HepG2 (cell line): ENCODE results near the gene CAMTA1. TPM values are rescaled to one million over a fixed set of nuclear protein-coding genes. Genes with fewer than 3 reads are reported as not detected.

Experiments
- ATAC-seq: fragments of 200-7000 bp; cut with Tn5 transposase; 3 replicates; pipeline ENCODE4 v1.9.1; 2020; ENCODE audit warnings: mild to moderate bottlenecking, moderate library complexity
- BruUV-seq: library from RNA; stranded (reverse); fragments of 400-500 nt; replicated peaks from 2 replicates; lab custom pipeline; 2021; lab: Mats Ljungman, UMichigan
- CTCF ChIA-PET: fragments of 300-600 bp; formaldehyde crosslinking; extraction: SDS; loops from one replicate; lab custom pipeline; 2021; ENCODE audit warnings: low total read pairs, inconsistent platforms, low intra/inter-chr PET ratio; lab: Yijun Ruan, JAX
- POLR2A ChIA-PET: fragments of 350-600 bp; sonication (Branson Sonifier 250); formaldehyde crosslinking; loops from one replicate; lab custom pipeline; 2020; ENCODE audit warnings: antibody characterized with exemption, inconsistent platforms; lab: Yijun Ruan, JAX
- DNase-seq: peaks from one replicate; pipeline ENCODE4 v3.0.0-alpha.2; 2015; ENCODE audit warnings: low spot score
- FAIRE-seq: peaks from 3 replicates; lab custom pipeline; 2011; peaks lifted over from hg19 to GRCh38; lab: Jason Lieb, UNC
- H2AFZ ChIP-seq: one replicate; pipeline ENCODE4 v1.6.1; 2011; ENCODE audit warnings: low read length, inconsistent platforms
- H3K27ac ChIP-seq: fragments of 300-600 bp; 3 replicates; pipeline ENCODE4 v1.8.0; 2011; ENCODE audit warnings: mixed run types, mild to moderate bottlenecking, mixed read lengths, low read length, inconsistent platforms; ENCODE audit not compliant: insufficient read depth; ENCODE audit errors: extremely low read length
- H3K27me3 ChIP-seq, 2 experiments: fragments of 200-600 bp in 1 of 2; 2 replicates in 1 of 2; 3 replicates in 1 of 2; pipeline versions ENCODE4 v1.6.0 to v1.8.0; 2011; ENCODE audit warnings: low read length in 2 of 2, mild to moderate bottlenecking in 2 of 2, moderate library complexity in 2 of 2, inconsistent platforms in 1 of 2; ENCODE audit not compliant: insufficient read depth in 2 of 2, control insufficient read depth in 1 of 2
- H3K36me3 ChIP-seq, 2 experiments: fragments of 200-600 bp in 1 of 2; replicated peaks in 1 of 2; 2 replicates in 1 of 2; 3 replicates in 1 of 2; pipeline versions ENCODE4 v1.5.1 to v1.8.0; 2011; ENCODE audit warnings: low read length in 2 of 2, inconsistent platforms in 1 of 2; ENCODE audit not compliant: insufficient read depth in 2 of 2, control insufficient read depth in 1 of 2
- H3K4me1 ChIP-seq: 2 replicates; pipeline ENCODE4 v1.5.1; 2012; ENCODE audit warnings: low read length, inconsistent platforms; ENCODE audit not compliant: insufficient read depth
- H3K4me2 ChIP-seq: 2 replicates; pipeline ENCODE4 v1.6.0; 2011; ENCODE audit warnings: low read depth, low read length, inconsistent platforms
- H3K4me3 ChIP-seq, 3 experiments: fragments of 200-600 bp in 1 of 3; sonication (generic), shearing (Covaris generic) in 1 of 3; replicated peaks in 1 of 3; 2 replicates each; pipeline ENCODE4 v1.5.1; 2011 to 2016; ENCODE audit warnings: low read length in 3 of 3, inconsistent platforms in 2 of 3, low read depth in 2 of 3, mild to moderate bottlenecking in 2 of 3, control low read depth in 1 of 3, mixed read lengths in 1 of 3; ENCODE audit not compliant: insufficient read depth in 1 of 3
- H3K79me2 ChIP-seq: one replicate; pipeline ENCODE4 v1.6.1; 2011; ENCODE audit warnings: low read length, inconsistent platforms; ENCODE audit not compliant: insufficient read depth
- H3K9ac ChIP-seq: 2 replicates; pipeline ENCODE4 v1.6.0; 2011; ENCODE audit warnings: mild to moderate bottlenecking, low read depth, low read length, inconsistent platforms; ENCODE audit not compliant: insufficient read depth
- H3K9me3 ChIP-seq: 2 replicates; pipeline ENCODE4 v1.5.1; 2012; ENCODE audit warnings: mild to moderate bottlenecking, low read length
- H4K20me1 ChIP-seq: 2 replicates; pipeline ENCODE4 v1.6.0; 2011; ENCODE audit warnings: inconsistent platforms, mild to moderate bottlenecking, low read length, moderate library complexity; ENCODE audit not compliant: insufficient read depth
- HMG20A ChIP-seq: IDR thresholded peaks from 2 replicates; pipeline ENCODE4 v1.6.1; 2016; ENCODE audit warnings: borderline replicate concordance
- NCOA2 ChIP-seq: sonication (generic); formaldehyde crosslinking; IDR thresholded peaks from 2 replicates; pipeline ENCODE4 v1.8.0; 2022; ENCODE audit warnings: inconsistent platforms
- NFE2L2 ChIP-seq: fragments of 150-350 bp; IDR thresholded peaks from 2 replicates; pipeline ENCODE4 v1.6.1; 2014; ENCODE audit warnings: low read length
- ZSCAN30 ChIP-seq: sonication (generic); formaldehyde crosslinking; IDR thresholded peaks from 2 replicates; pipeline ENCODE4 v1.5.0; 2020; ENCODE audit warnings: mild to moderate bottlenecking, missing genetic modification reagents
- WGBS: methylation state at CpG from one replicate; pipeline ENCODE4 v1.1.6; 2017; ENCODE audit warnings: low lambda C conversion rate; 5-methylcytosine and 5-hydroxymethylcytosine counted together
- in situ Hi-C: cut with HindIII; loops from 2 replicates; pipeline ENCODE4 v1.10.0; 2017; ENCODE audit warnings: low pct_unique_long_range_greater_than_20kb; ENCODE audit not compliant: extremely low pct_ligation_motif_present
- intact Hi-C: fragments of 100-400 bp; cut with micrococcal nuclease; formaldehyde crosslinking; loops from one replicate; pipeline ENCODE4 v1.10.0; 2022; ENCODE audit not compliant: unreplicated experiment
- polyA plus RNA-seq, 8 experiments: library from polyadenylated mRNA; depleted of rRNA in 3 of 8; stranded (reverse) in 7 of 8; unstranded in 1 of 8; fragments of >200 nt; fragmentation: Illumina TruSeq in 4 of 8; extraction: Trizol in 4 of 8; gene quantifications; 2 replicates each; pipeline versions ENCODE4 v1.2.1 to v1.2.3, GENCODE V29; 2011 to 2016; ENCODE audit warnings: low read depth in 4 of 8, missing spikeins in 1 of 8, mixed read lengths in 1 of 8; ENCODE audit not compliant: insufficient read depth in 1 of 8
- total RNA-seq, 5 experiments: library from RNA; depleted of rRNA; stranded (reverse); fragments of >200 nt; fragmentation: Illumina TruSeq; extraction: Trizol; gene quantifications; 2 replicates each; pipeline ENCODE4 v1.2.3, GENCODE V29; 2016; ENCODE audit warnings: low read depth in 1 of 5
- TF ChIP-seq, protein P1 (sequence below): sonication (generic); formaldehyde crosslinking; IDR thresholded peaks from 2 replicates; pipeline ENCODE4 v1.8.1; 2023; ENCODE audit warnings: mild to moderate bottlenecking, inconsistent platforms, moderate library complexity, missing genetic modification reagents, borderline replicate concordance
- TF ChIP-seq, protein P2 (sequence below): sonication (generic); formaldehyde crosslinking; IDR thresholded peaks from 2 replicates; pipeline ENCODE4 v1.4.0; 2020; ENCODE audit warnings: mild to moderate bottlenecking, missing genetic modification reagents
- TF ChIP-seq, protein P3 (sequence below): sonication (generic); formaldehyde crosslinking; IDR thresholded peaks from 2 replicates; pipeline ENCODE4 v1.4.0; 2020; ENCODE audit warnings: missing genetic modification reagents
- TF ChIP-seq, protein P4 (sequence below): sonication (generic); formaldehyde crosslinking; IDR thresholded peaks from 2 replicates; pipeline ENCODE4 v1.5.0; 2020; ENCODE audit warnings: mild to moderate bottlenecking, missing genetic modification reagents, borderline replicate concordance
- TF ChIP-seq, protein P5 (sequence below): sonication (generic); formaldehyde crosslinking; IDR thresholded peaks from 2 replicates; pipeline ENCODE4 v1.9.0; 2021; ENCODE audit warnings: missing genetic modification reagents, borderline replicate concordance

CAMTA1 gene
- total and polyA plus RNA-seq, 2 of the 13 experiments (the other 11 are each of a cell fraction or from before 2014, with no cell fraction given) = 25.0 to 36.4 TPM

DNA sequence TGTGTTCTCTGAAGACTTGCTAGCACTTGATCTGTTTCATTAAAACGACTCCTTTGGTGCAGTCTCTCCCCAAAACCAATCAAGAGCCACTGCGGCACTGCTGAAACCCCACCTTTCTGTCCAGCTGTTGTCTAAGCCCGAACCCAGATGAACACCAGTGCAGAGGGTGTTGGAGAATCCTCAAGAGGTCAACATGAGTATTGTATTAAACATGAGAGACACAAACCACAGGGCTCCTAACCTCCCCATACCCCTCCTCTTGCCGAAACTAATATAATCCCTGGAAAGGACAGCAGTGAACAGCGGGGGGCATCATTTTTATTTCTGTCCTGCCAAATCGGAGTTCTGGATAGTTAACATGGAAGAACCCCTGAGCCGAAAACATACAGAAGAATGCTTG lies 333.9 kb downstream of the CAMTA1 start:
- no TSS peak for BruUV-seq
- WGBS = 17% methylated on average over 7 of the region's 7 CpGs
- Histone ChIP-seq H3K4me2 (no peak overlapping the region), H4K20me1 (no peaks in the 10 kb centered on the region), H3K9me3 (no peaks in the 10 kb centered on the region), H3K79me2 (no peaks in the 10 kb centered on the region), H2AFZ (no peak overlapping the region), H3K9ac (no peak overlapping the region), H3K36me3 (no peaks in the 10 kb centered on the region), H3K27me3 (peaks cover 0 to 23% of the 10 kb centered on the region in 2 experiments; a peak in 2 of 5 replicates), H3K4me1 (no peaks in the 10 kb centered on the region), H3K27ac (no peak overlapping the region), H3K4me3 (no peak overlapping the region)
- TF ChIP-seq, protein P1, sequence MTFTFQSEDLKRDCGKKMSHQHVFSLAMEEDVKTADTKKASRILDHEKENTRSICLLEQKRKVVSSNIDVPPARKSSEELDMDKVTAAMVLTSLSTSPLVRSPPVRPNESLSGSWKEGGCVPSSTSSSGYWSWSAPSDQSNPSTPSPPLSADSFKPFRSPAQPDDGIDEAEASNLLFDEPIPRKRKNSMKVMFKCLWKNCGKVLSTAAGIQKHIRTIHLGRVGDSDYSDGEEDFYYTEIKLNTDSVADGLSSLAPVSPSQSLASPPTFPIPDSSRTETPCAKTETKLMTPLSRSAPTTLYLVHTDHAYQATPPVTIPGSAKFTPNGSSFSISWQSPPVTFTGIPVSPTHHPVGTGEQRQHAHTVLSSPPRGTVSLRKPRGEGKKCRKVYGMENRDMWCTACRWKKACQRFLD (CRISPR knock-in tag) = no peak
- TF ChIP-seq, protein P2, sequence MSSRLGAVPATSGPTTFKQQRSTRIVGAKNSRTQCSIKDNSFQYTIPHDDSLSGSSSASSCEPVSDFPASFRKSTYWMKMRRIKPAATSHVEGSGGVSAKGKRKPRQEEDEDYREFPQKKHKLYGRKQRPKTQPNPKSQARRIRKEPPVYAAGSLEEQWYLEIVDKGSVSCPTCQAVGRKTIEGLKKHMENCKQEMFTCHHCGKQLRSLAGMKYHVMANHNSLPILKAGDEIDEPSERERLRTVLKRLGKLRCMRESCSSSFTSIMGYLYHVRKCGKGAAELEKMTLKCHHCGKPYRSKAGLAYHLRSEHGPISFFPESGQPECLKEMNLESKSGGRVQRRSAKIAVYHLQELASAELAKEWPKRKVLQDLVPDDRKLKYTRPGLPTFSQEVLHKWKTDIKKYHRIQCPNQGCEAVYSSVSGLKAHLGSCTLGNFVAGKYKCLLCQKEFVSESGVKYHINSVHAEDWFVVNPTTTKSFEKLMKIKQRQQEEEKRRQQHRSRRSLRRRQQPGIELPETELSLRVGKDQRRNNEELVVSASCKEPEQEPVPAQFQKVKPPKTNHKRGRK (CRISPR knock-in tag) = no peak
- TF ChIP-seq HMG20A (CRISPR knock-in tag) (no peak), ZSCAN30 (CRISPR knock-in tag) (no peak), NFE2L2 (no peak), NCOA2 (no peak)
- TF ChIP-seq, protein P3, sequence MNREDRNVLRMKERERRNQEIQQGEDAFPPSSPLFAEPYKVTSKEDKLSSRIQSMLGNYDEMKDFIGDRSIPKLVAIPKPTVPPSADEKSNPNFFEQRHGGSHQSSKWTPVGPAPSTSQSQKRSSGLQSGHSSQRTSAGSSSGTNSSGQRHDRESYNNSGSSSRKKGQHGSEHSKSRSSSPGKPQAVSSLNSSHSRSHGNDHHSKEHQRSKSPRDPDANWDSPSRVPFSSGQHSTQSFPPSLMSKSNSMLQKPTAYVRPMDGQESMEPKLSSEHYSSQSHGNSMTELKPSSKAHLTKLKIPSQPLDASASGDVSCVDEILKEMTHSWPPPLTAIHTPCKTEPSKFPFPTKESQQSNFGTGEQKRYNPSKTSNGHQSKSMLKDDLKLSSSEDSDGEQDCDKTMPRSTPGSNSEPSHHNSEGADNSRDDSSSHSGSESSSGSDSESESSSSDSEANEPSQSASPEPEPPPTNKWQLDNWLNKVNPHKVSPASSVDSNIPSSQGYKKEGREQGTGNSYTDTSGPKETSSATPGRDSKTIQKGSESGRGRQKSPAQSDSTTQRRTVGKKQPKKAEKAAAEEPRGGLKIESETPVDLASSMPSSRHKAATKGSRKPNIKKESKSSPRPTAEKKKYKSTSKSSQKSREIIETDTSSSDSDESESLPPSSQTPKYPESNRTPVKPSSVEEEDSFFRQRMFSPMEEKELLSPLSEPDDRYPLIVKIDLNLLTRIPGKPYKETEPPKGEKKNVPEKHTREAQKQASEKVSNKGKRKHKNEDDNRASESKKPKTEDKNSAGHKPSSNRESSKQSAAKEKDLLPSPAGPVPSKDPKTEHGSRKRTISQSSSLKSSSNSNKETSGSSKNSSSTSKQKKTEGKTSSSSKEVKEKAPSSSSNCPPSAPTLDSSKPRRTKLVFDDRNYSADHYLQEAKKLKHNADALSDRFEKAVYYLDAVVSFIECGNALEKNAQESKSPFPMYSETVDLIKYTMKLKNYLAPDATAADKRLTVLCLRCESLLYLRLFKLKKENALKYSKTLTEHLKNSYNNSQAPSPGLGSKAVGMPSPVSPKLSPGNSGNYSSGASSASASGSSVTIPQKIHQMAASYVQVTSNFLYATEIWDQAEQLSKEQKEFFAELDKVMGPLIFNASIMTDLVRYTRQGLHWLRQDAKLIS (CRISPR knock-in tag) = no peak
- TF ChIP-seq, protein P4, sequence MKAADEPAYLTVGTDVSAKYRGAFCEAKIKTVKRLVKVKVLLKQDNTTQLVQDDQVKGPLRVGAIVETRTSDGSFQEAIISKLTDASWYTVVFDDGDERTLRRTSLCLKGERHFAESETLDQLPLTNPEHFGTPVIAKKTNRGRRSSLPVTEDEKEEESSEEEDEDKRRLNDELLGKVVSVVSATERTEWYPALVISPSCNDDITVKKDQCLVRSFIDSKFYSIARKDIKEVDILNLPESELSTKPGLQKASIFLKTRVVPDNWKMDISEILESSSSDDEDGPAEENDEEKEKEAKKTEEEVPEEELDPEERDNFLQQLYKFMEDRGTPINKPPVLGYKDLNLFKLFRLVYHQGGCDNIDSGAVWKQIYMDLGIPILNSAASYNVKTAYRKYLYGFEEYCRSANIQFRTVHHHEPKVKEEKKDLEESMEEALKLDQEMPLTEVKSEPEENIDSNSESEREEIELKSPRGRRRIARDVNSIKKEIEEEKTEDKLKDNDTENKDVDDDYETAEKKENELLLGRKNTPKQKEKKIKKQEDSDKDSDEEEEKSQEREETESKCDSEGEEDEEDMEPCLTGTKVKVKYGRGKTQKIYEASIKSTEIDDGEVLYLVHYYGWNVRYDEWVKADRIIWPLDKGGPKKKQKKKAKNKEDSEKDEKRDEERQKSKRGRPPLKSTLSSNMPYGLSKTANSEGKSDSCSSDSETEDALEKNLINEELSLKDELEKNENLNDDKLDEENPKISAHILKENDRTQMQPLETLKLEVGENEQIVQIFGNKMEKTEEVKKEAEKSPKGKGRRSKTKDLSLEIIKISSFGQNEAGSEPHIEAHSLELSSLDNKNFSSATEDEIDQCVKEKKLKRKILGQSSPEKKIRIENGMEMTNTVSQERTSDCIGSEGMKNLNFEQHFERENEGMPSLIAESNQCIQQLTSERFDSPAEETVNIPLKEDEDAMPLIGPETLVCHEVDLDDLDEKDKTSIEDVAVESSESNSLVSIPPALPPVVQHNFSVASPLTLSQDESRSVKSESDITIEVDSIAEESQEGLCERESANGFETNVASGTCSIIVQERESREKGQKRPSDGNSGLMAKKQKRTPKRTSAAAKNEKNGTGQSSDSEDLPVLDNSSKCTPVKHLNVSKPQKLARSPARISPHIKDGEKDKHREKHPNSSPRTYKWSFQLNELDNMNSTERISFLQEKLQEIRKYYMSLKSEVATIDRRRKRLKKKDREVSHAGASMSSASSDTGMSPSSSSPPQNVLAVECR (CRISPR knock-in tag) = no peak
- TF ChIP-seq, protein P5, sequence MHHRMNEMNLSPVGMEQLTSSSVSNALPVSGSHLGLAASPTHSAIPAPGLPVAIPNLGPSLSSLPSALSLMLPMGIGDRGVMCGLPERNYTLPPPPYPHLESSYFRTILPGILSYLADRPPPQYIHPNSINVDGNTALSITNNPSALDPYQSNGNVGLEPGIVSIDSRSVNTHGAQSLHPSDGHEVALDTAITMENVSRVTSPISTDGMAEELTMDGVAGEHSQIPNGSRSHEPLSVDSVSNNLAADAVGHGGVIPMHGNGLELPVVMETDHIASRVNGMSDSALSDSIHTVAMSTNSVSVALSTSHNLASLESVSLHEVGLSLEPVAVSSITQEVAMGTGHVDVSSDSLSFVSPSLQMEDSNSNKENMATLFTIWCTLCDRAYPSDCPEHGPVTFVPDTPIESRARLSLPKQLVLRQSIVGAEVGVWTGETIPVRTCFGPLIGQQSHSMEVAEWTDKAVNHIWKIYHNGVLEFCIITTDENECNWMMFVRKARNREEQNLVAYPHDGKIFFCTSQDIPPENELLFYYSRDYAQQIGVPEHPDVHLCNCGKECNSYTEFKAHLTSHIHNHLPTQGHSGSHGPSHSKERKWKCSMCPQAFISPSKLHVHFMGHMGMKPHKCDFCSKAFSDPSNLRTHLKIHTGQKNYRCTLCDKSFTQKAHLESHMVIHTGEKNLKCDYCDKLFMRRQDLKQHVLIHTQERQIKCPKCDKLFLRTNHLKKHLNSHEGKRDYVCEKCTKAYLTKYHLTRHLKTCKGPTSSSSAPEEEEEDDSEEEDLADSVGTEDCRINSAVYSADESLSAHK (CRISPR knock-in tag) = no peak
- FAIRE-seq (no peak), ATAC-seq (no peak), DNase-seq (no peak)
- in situ Hi-C loops (no loop called here), intact Hi-C loops (no loop called here)
- CTCF ChIA-PET = no interaction called here
- POLR2A ChIA-PET = no interaction called here
